ENCODE measurements around the gene FOXN3. TPM values are rescaled to one million over a fixed set of nuclear protein-coding genes. Genes with fewer than 3 reads are reported as not detected.

Gene FOXN3
- polyA plus RNA-seq, 2 of the 4 experiments (the other 2 are of a cell fraction): 6.0 to 6.4 TPM

DNA sequence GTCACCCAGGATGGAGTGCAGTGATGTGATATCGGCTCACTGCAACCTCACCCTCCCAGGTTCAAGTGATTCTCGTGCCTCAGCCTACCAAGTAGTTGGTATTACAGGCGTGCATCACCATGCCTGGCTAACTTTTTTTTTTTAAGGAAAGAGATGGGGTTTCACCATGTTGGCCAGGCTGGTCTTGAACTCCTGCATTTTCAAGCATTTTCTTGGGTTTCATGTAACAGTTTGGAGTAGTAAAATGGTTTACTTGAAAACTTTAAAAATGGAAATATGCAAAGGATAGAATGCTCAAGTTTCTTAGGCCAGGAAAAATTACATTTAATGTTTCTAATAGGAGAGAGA, 63.3 kb downstream of the FOXN3 start:
- no peak overlapping the region for H3K4me3 ChIP-seq
- no peak overlapping the region for H3K4me2 ChIP-seq
- ATAC-seq (no peak), FAIRE-seq (no peak), DNase-seq (ENCODE audit: low read depth in 1 of 2, low spot score in 1 of 2) (no peak)
- WGBS (ENCODE audit: missing lambda C conversion rate): 79% methylated on average over 3 of the region's 3 CpGs
- no peak for TF ChIP-seq RCOR1 (IDR thresholded peaks at IDR 0.05; ENCODE audit: low read depth, low read length)
- TF ChIP-seq EHMT2 (IDR thresholded peaks at IDR 0.05; ENCODE audit: low read depth): no peak
- no peak for TF ChIP-seq JUN (IDR thresholded peaks at IDR 0.05)
- TF ChIP-seq JUNB (IDR thresholded peaks at IDR 0.05): no peak
- TF ChIP-seq RFX5 (IDR thresholded peaks at IDR 0.05): no peak
- TF ChIP-seq CBX8 (IDR thresholded peaks at IDR 0.05): no peak
- TF ChIP-seq NPAS2 (CRISPR knock-in tag; IDR thresholded peaks at IDR 0.05; ENCODE audit: borderline replicate concordance): no peak
- TF ChIP-seq NR3C1 (IDR thresholded peaks at IDR 0.05): no peak
- TF ChIP-seq EP300 (IDR thresholded peaks at IDR 0.05): no peak
- TF ChIP-seq, protein P1, sequence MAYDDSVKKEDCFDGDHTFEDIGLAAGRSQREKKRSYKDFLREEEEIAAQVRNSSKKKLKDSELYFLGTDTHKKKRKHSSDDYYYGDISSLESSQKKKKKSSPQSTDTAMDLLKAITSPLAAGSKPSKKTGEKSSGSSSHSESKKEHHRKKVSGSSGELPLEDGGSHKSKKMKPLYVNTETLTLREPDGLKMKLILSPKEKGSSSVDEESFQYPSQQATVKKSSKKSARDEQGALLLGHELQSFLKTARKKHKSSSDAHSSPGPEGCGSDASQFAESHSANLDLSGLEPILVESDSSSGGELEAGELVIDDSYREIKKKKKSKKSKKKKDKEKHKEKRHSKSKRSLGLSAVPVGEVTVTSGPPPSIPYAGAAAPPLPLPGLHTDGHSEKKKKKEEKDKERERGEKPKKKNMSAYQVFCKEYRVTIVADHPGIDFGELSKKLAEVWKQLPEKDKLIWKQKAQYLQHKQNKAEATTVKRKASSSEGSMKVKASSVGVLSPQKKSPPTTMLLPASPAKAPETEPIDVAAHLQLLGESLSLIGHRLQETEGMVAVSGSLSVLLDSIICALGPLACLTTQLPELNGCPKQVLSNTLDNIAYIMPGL (CRISPR knock-in tag; IDR thresholded peaks at IDR 0.05; ENCODE audit: borderline replicate concordance): no peak
- TF ChIP-seq CHD4 (IDR thresholded peaks at IDR 0.05; ENCODE audit: borderline replicate concordance): no peak
- TF ChIP-seq GATA3 (IDR thresholded peaks at IDR 0.05; ENCODE audit: borderline replicate concordance): no peak
- no peak for TF ChIP-seq CBX2 (IDR thresholded peaks at IDR 0.05; ENCODE audit: borderline replicate concordance, low read depth)
- no peak for TF ChIP-seq MAZ (IDR thresholded peaks at IDR 0.05; ENCODE audit: borderline replicate concordance, low read depth, low read length)
- TF ChIP-seq POLR2A (IDR thresholded peaks at IDR 0.05; ENCODE audit: low read length): no peak
- no peak for TF ChIP-seq SMC3 (IDR thresholded peaks at IDR 0.05)
- ChIA-PET CTCF (no interaction called here), POLR2A (no interaction called here)
- H3K4me1 ChIP-seq: peaks cover 11% of the 10 kb centered on the region; the same call in 2 of the 3 replicates
- no peak overlapping the region for H3K27ac ChIP-seq
- no peaks in the 10 kb centered on the region for H3K9me3 ChIP-seq

DNA sequence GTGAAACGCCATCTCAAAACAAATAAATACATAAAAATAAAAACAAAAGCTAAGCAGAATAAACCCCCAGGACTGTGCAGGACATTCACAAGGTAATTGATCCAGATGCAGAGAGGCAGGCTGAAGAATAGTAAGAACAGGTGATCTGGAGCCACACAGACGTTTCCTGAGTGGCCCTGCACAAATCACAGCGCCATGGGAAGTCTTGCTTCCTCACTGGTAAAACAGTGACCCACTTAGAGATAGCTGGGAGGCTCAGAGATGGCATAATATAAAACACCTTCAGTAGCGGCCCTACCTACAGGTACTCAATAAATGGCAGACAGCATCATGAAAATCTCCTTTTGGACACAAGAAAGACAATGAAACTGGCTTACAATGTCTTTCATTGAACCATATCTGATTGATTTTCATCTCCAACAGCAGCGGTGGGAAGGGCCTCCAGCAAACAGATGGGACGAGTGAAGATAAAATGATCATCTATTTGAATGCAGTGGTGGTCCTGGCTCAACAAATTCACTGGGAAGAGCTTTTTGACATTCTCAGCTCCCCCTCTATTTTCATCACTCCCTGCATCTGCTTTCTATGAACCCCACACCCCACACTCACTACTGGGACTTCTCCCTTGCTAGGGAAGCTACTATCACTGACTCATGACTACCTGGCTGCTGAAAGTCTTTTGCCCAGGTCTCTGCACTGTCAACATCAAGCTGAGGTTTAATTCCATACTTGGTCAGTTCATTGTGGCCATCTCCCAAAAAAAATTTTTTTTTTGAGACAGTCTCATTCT, 63.9 kb downstream of the FOXN3 start:
- H3K4me3 ChIP-seq: no peak overlapping the region
- TF ChIP-seq CHD4 (IDR thresholded peaks at IDR 0.05; ENCODE audit: borderline replicate concordance) (no peak), CEBPB (IDR thresholded peaks at IDR 0.05) (no peak), HDAC2 (IDR thresholded peaks at IDR 0.05) (no peak)
- DNase-seq (ENCODE audit: low read depth in 1 of 2, low spot score in 1 of 2) (no peak), ATAC-seq (no peak), FAIRE-seq (no peak)
- 85% methylated on average over 6 of the region's 6 CpGs for WGBS (ENCODE audit: missing lambda C conversion rate)
- ChIA-PET POLR2A (no interaction called here), CTCF (interaction anchor here (0.8 kb wide), 1 partner anchor 13 kb away, joined by 3 read pairs; no protein-coding TSS in a partner anchor)
- H3K4me2 ChIP-seq: no peak overlapping the region
- H3K9me3 ChIP-seq: no peaks in the 10 kb centered on the region
- H3K27ac ChIP-seq: no peak overlapping the region
- H3K4me1 ChIP-seq: peaks cover 11% of the 10 kb centered on the region; the same call in 2 of the 3 replicates

DNA sequence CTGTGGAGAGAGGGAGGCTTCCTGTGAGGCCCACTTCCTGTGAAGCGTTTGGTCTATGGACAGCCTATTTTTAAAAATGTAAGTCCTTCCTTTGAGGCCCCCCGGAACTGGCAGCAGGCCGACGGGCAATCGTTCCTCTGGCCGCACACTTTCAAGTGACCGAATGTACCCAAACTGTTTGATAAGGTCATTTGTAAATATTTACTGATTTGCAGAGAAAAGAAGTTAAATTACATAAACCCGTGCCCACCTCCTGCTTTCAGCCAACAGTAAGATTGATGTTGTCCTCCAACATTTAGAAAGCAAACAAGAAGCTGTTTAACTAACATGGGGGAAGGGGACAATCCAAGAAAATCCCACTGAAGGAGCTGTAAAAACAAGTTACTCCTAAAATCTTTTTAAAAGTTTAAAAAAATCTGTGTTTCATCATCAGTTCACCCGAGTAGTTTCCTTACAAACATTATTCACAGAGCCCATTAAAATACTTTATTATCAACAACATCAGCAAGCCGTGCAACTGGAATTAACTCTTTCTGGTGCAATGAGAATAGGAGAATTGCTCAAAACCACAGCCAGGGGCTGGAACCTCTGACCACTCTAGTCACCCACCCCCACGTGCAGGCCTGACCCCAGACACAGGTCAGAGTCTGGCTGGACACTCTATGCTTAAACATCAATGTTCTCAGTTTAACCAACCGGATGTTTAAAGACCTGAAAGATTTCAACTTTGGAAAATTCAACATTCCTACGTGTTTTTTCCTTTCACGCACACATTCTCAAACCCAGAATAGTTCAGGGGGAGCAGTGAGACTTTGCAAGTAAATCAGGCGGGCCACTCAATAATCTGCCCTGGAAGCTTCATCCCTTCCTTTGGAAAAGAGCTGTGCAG, 65.3 kb downstream of the FOXN3 start:
- ATAC-seq (peak in 1 of 2 experiments; percentile 40; a peak in 3 of 6 replicates), FAIRE-seq (no peak), DNase-seq (ENCODE audit: low read depth in 1 of 2, low spot score in 1 of 2) (peak in 1 of 2 experiments; percentile 29)
- CTCF ChIA-PET: interaction anchor here (0.8 to 1.3 kb wide), 3 partner anchors 15 to 25 kb away, joined by 3 read pairs; no protein-coding TSS in a partner anchor
- peaks cover 11% of the 10 kb centered on the region; the same call in 2 of the 3 replicates for H3K4me1 ChIP-seq
- 0 out of 6 replicates have a peak overlapping the region, but pooled peaks of 1 of the 2 experiments have one; percentile 20 for H3K27ac ChIP-seq
- H3K9me3 ChIP-seq: no peaks in the 10 kb centered on the region
- POLR2A ChIA-PET: no interaction called here
- WGBS (ENCODE audit: missing lambda C conversion rate): 35% methylated on average over 15 of the region's 15 CpGs
- H3K4me2 ChIP-seq: peak overlapping the region; percentile 31
- no peak for TF ChIP-seq ZFP36 (IDR thresholded peaks at IDR 0.05; ENCODE audit: borderline replicate concordance, partially characterized antibody)
- no peak for TF ChIP-seq FOSB (CRISPR knock-in tag; IDR thresholded peaks at IDR 0.05)
- TF ChIP-seq, protein P2, sequence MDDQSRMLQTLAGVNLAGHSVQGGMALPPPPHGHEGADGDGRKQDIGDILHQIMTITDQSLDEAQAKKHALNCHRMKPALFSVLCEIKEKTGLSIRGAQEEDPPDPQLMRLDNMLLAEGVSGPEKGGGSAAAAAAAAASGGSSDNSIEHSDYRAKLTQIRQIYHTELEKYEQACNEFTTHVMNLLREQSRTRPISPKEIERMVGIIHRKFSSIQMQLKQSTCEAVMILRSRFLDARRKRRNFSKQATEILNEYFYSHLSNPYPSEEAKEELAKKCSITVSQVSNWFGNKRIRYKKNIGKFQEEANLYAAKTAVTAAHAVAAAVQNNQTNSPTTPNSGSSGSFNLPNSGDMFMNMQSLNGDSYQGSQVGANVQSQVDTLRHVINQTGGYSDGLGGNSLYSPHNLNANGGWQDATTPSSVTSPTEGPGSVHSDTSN (IDR thresholded peaks at IDR 0.05): no peak
- no peak for TF ChIP-seq RARB (CRISPR knock-in tag; IDR thresholded peaks at IDR 0.05)
- peak; percentile 71 for TF ChIP-seq GATA3 (IDR thresholded peaks at IDR 0.05; ENCODE audit: borderline replicate concordance)
- TF ChIP-seq, protein P3, sequence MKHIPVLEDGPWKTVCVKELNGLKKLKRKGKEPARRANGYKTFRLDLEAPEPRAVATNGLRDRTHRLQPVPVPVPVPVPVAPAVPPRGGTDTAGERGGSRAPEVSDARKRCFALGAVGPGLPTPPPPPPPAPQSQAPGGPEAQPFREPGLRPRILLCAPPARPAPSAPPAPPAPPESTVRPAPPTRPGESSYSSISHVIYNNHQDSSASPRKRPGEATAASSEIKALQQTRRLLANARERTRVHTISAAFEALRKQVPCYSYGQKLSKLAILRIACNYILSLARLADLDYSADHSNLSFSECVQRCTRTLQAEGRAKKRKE (CRISPR knock-in tag; IDR thresholded peaks at IDR 0.05; ENCODE audit: low read depth): no peak
- H3K4me3 ChIP-seq: no peak overlapping the region
